Measurements from ENCODE around the gene TBCK.

The TBCK gene

GRCh38 chr4:106284227-106284626 lies 31.8 kb downstream of the TBCK start:
- no peak overlapping the region for H3K27ac ChIP-seq
- TF ChIP-seq CTCF (conservative IDR thresholded peaks at IDR 0.05): no peak

- H3K27ac ChIP-seq: no peak overlapping the region
- TF ChIP-seq CTCF (conservative IDR thresholded peaks at IDR 0.05): no peak
Observed at GRCh38 chr4:106277140-106277675, 38.8 kb downstream of the TBCK start.

GRCh38 chr4:106273831-106274230 lies 42.2 kb downstream of the TBCK start:
- no peak for TF ChIP-seq CTCF (conservative IDR thresholded peaks at IDR 0.05)
- H3K27ac ChIP-seq: no peak overlapping the region

GRCh38 chr4:106270736-106271135 lies 45.3 kb downstream of the TBCK start:
- TF ChIP-seq CTCF (conservative IDR thresholded peaks at IDR 0.05): no peak
- no peak overlapping the region for H3K27ac ChIP-seq

- TF ChIP-seq CTCF (conservative IDR thresholded peaks at IDR 0.05): no peak
- no peak overlapping the region for H3K27ac ChIP-seq
Observed at GRCh38 chr4:106269711-106270110, 46.3 kb downstream of the TBCK start.

DNA sequence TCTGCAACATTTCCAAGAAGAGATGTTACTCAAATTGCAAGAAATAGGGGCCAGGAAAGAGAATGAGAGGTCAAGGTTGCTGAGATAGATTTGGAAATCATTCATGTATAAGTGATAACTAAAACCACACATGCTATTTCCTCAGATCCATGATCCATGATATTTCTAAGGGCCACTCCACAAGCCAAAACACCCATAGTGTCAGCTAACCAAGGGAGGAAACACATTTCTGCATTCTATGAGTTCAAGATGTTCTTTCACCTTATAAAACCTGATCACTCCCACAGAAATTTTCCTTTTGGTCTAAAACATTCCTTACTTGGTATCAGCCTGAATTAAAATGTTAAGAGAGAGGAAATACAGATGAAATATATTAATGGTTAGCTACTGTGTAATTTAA lies 47.2 kb downstream of the TBCK start:
- no peak for TF ChIP-seq CTCF (conservative IDR thresholded peaks at IDR 0.05)
- no peak overlapping the region for H3K27ac ChIP-seq

DNA sequence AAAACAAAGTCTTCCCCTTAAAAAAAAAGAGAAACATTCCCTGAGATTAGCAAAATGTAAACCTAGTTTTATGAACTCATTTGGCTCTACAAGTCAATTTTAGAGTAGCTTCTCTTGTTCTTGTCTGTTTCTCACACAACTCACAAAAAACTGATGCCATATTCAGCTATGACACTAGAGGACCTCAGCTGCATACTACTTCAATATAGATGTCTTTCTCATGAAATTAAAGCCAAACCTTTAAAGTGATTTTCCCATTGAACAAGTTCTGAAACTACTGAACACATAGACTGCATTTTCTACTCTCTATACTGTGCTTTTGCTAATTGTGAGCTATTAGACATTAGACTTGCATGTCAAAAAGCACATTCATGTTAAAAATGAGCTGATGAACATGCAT lies 49.8 kb downstream of the TBCK start:
- no peak overlapping the region for H3K27ac ChIP-seq
- TF ChIP-seq CTCF (conservative IDR thresholded peaks at IDR 0.05): peak; percentile 75
